Transverse colon (tissue), 4 donors: Measurements from ENCODE around the gene FBXO30.

Experiments used
- EP300 ChIP-seq: sonication (generic); formaldehyde crosslinking; IDR thresholded peaks from one replicate; pipeline ENCODE4 v1.6.1; 2017; ENCODE audit warnings: antibody characterized with exemption, low read depth
- POLR2A ChIP-seq: fragments of 450-650 bp; IDR thresholded peaks from one replicate; pipeline ENCODE4 v1.6.1; 2016; ENCODE audit warnings: antibody characterized with exemption, mild to moderate bottlenecking, moderate library complexity
- POLR2AphosphoS5 ChIP-seq, 3 donors: sonication (generic); formaldehyde crosslinking; IDR thresholded peaks; one replicate each; pipeline ENCODE4 v1.6.1; 2016; ENCODE audit warnings: antibody characterized with exemption in 3 of 3
- TF ChIP-seq, protein P1 (sequence below), 5 experiments: fragments of 200-600 bp in 3 of 5; fragments of 450-650 bp in 2 of 5; sonication (generic) in 3 of 5; IDR thresholded peaks; 1 replicate in 2 of 5; 2 replicates in 3 of 5; pipeline ENCODE4 v1.5.1; 2016 to 2017; ENCODE audit warnings: antibody characterized with exemption in 5 of 5, inconsistent platforms in 3 of 5, mild to moderate bottlenecking in 2 of 5, moderate library complexity in 1 of 5

DNA sequence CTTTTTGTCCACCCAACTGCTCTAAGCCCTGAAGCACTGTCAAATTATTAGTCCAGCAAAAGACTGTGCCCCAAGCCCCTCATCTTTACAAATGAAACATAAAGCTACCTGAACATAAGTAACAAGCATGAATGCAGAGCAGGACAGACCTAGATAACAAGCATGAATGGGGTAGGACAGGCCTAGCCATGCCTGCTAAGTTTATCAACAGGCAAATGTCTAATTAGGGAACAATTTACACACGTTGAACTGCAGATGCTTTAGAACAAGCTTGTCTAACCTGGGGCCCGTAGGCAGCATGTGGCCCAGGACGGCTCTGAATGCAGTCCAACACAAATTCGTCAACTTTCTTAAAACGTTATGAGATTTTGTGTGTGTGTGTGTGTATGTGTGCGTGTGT lies 13.6 kb downstream of the FBXO30 start:
- TF ChIP-seq, protein P1, sequence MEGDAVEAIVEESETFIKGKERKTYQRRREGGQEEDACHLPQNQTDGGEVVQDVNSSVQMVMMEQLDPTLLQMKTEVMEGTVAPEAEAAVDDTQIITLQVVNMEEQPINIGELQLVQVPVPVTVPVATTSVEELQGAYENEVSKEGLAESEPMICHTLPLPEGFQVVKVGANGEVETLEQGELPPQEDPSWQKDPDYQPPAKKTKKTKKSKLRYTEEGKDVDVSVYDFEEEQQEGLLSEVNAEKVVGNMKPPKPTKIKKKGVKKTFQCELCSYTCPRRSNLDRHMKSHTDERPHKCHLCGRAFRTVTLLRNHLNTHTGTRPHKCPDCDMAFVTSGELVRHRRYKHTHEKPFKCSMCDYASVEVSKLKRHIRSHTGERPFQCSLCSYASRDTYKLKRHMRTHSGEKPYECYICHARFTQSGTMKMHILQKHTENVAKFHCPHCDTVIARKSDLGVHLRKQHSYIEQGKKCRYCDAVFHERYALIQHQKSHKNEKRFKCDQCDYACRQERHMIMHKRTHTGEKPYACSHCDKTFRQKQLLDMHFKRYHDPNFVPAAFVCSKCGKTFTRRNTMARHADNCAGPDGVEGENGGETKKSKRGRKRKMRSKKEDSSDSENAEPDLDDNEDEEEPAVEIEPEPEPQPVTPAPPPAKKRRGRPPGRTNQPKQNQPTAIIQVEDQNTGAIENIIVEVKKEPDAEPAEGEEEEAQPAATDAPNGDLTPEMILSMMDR (IDR thresholded peaks at IDR 0.05): no peak
- TF ChIP-seq POLR2AphosphoS5 (IDR thresholded peaks at IDR 0.05): no peak
- no peak for TF ChIP-seq POLR2A
- TF ChIP-seq EP300: no peak
